K562 (cell line): Measurements from ENCODE around the gene SPINT2. TPM values are rescaled to one million over a fixed set of nuclear protein-coding genes. Genes with fewer than 3 reads are reported as not detected.

ENCODE experiments used
- BRD4 ChIP-seq: fragments of 200-600 bp; sonication (generic); IDR thresholded peaks from 2 replicates; pipeline ENCODE4 v1.6.1; 2017; ENCODE audit warnings: inconsistent platforms
- CCAR2 ChIP-seq: fragments of 200-400 bp; formaldehyde crosslinking; IDR thresholded peaks from 2 replicates; pipeline ENCODE4 v1.6.1; 2017; ENCODE audit warnings: mild to moderate bottlenecking, low read depth, low read length
- CSDE1 ChIP-seq, 2 experiments: fragments of 450-650 bp; IDR thresholded peaks; 2 replicates each; pipeline ENCODE4 v1.6.1; 2016; ENCODE audit warnings: mild to moderate bottlenecking in 1 of 2
- E2F1 ChIP-seq: sonication (generic); formaldehyde crosslinking; IDR thresholded peaks from 2 replicates; pipeline ENCODE4 v1.8.1; 2023; ENCODE audit warnings: mild to moderate bottlenecking, missing genetic modification reagents, moderate library complexity
- MTA3 ChIP-seq: fragments of 450-650 bp; formaldehyde crosslinking; IDR thresholded peaks from 2 replicates; pipeline ENCODE4 v1.6.1; 2017; ENCODE audit warnings: mild to moderate bottlenecking, borderline replicate concordance
- PHF20 ChIP-seq: fragments of 450-650 bp; IDR thresholded peaks from 2 replicates; pipeline ENCODE4 v1.6.1; 2018; ENCODE audit not compliant: partially characterized antibody
- RUNX1 ChIP-seq: sonication (generic); IDR thresholded peaks from 2 replicates; pipeline ENCODE4 v1.6.1; 2016; ENCODE audit warnings: antibody characterized with exemption, low read depth
- YY1 ChIP-seq, 3 experiments: IDR thresholded peaks; 2 replicates each; pipeline ENCODE4 v1.6.1; 2011; ENCODE audit warnings: low read length in 2 of 3, mild to moderate bottlenecking in 2 of 3, moderate library complexity in 2 of 3, borderline replicate concordance in 1 of 3, control low read depth in 1 of 3, low read depth in 1 of 3; ENCODE audit not compliant: insufficient read depth in 3 of 3, insufficient replicate concordance in 2 of 3, control insufficient read depth in 1 of 3, insufficient read length in 1 of 3; ENCODE audit errors: extremely low read depth in 1 of 3
- ZBTB40 ChIP-seq, 2 experiments: fragments of 450-650 bp in 1 of 2; sonication (generic) in 1 of 2; formaldehyde crosslinking in 1 of 2; IDR thresholded peaks; 2 replicates each; pipeline versions ENCODE4 v1.7.1 to v1.9.0; 2016 to 2022; ENCODE audit warnings: inconsistent platforms in 1 of 2, mild to moderate bottlenecking in 1 of 2, missing genetic modification reagents in 1 of 2
- ZC3H8 ChIP-seq: fragments of 450-650 bp; IDR thresholded peaks from 2 replicates; pipeline ENCODE4 v1.6.1; 2017
- ZKSCAN3 ChIP-seq: fragments of 250-450 bp; sonication (Bioruptor Pico); IDR thresholded peaks from 2 replicates; pipeline ENCODE4 v1.4.0; 2020
- ZNF175 ChIP-seq: fragments of 200-800 bp; sonication (Bioruptor generic); IDR thresholded peaks from 2 replicates; pipeline ENCODE4 v1.6.1; 2016; ENCODE audit warnings: low read depth, mild to moderate bottlenecking, missing genetic modification characterization, missing compliant biosample characterization
- ZNF408 ChIP-seq: fragments of 250-450 bp; sonication (Bioruptor Pico); IDR thresholded peaks from 2 replicates; pipeline ENCODE4 v1.4.0; 2020; ENCODE audit warnings: low read depth, mild to moderate bottlenecking, moderate library complexity
- polyA plus RNA-seq, 8 experiments: library from polyadenylated mRNA; depleted of rRNA in 4 of 8; stranded (reverse) in 5 of 8; unstranded in 3 of 8; fragments of >200 nt; fragmentation: Nextera tagmentation in 2 of 8; fragmentation: Illumina TruSeq in 1 of 8; extraction: Ambion mirVana in 2 of 8; extraction: Trizol in 1 of 8; gene quantifications; 2 replicates each; pipeline versions ENCODE4 v1.2.1 to v1.2.3, GENCODE V29; 2011 to 2014; ENCODE audit warnings: inconsistent platforms in 1 of 8, missing spikeins in 1 of 8
- total RNA-seq, 7 experiments: library from RNA; depleted of rRNA in 6 of 7; stranded (reverse); fragments of >200 nt in 6 of 7; fragmentation: Illumina TruSeq in 2 of 7; extraction: Trizol in 2 of 7; gene quantifications; 2 replicates each; pipeline versions ENCODE4 v1.2.1 to v1.2.3, GENCODE V29; 2011 to 2021; ENCODE audit warnings: low replicate concordance in 1 of 7
- TF ChIP-seq, protein P1 (sequence below): sonication (generic); formaldehyde crosslinking; IDR thresholded peaks from 2 replicates; pipeline ENCODE4 v1.8.0; 2022; ENCODE audit warnings: mild to moderate bottlenecking, low read depth, missing genetic modification reagents
- TF ChIP-seq, protein P2 (sequence below): fragments of 450-650 bp; formaldehyde crosslinking; IDR thresholded peaks from 2 replicates; pipeline ENCODE4 v1.4.0; 2020; ENCODE audit warnings: mild to moderate bottlenecking, moderate library complexity

The SPINT2 gene
- total and polyA plus RNA-seq, 9 of the 15 experiments (the other 6 are each of a cell fraction or from before 2014, with no cell fraction given), result 0.65 to 4.5 (median 3.4) TPM

DNA sequence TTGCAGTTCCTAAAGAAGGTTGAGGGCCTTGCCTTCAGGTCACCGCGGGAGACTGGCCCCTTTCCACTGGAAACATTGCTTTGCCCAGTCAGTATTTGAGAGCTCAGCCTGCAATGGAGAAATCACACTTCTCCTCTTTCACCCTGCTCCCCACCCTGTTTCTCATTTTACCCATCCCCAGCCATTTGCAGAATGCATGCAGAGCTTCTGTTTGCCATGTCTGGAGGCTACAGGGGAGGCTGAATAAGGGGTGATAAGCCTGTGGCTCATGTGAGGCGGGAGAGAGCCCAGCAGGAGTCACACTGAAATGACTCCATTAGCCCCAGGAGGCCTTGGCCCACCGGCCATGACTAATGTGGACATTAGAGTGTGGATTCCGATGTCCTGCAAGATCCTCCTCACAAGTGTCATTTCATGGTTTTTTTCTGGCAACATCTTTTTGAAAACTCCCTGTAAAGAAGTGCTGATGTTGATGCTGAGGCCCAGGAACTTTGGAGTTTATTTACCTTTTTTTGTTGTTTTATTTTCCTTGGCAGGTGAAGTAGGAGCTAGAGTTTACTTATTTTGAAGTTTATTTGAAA is 6.3 kb downstream of the SPINT2 start (continued):
- TF ChIP-seq, protein P1, sequence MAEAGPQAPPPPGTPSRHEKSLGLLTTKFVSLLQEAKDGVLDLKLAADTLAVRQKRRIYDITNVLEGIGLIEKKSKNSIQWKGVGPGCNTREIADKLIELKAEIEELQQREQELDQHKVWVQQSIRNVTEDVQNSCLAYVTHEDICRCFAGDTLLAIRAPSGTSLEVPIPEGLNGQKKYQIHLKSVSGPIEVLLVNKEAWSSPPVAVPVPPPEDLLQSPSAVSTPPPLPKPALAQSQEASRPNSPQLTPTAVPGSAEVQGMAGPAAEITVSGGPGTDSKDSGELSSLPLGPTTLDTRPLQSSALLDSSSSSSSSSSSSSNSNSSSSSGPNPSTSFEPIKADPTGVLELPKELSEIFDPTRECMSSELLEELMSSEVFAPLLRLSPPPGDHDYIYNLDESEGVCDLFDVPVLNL (CRISPR knock-in tag), result no peak
- TF ChIP-seq ZKSCAN3 (CRISPR knock-in tag) (no peak), E2F1 (CRISPR knock-in tag) (no peak), CSDE1 (IDR thresholded peaks at IDR 0.05) (no peak), BRD4 (no peak), MTA3 (no peak), ZBTB40 (IDR thresholded peaks at IDR 0.05) (no peak), ZBTB40 (CRISPR knock-in tag; IDR thresholded peaks at IDR 0.05) (no peak), ZC3H8 (no peak), YY1 (IDR thresholded peaks at IDR 0.05; ENCODE audit: borderline replicate concordance in 1 of 3, control insufficient read depth in 1 of 3, extremely low read depth in 1 of 3, insufficient read depth in 3 of 3, insufficient read length in 1 of 3, insufficient replicate concordance in 2 of 3, low read depth in 1 of 3, low read length in 2 of 3) (peak in 2 of 3 experiments; percentile 77 to 87), ZNF175 (CRISPR knock-in tag) (no peak), RUNX1 (no peak), ZNF408 (CRISPR knock-in tag) (no peak), CCAR2 (no peak), PHF20 (peak; percentile 41)
- TF ChIP-seq, protein P2, sequence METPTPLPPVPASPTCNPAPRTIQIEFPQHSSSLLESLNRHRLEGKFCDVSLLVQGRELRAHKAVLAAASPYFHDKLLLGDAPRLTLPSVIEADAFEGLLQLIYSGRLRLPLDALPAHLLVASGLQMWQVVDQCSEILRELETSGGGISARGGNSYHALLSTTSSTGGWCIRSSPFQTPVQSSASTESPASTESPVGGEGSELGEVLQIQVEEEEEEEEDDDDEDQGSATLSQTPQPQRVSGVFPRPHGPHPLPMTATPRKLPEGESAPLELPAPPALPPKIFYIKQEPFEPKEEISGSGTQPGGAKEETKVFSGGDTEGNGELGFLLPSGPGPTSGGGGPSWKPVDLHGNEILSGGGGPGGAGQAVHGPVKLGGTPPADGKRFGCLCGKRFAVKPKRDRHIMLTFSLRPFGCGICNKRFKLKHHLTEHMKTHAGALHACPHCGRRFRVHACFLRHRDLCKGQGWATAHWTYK (CRISPR knock-in tag), result 0 out of 2 replicates have a peak, but pooled peaks have one; percentile 27
